GM06990 (cell line): ENCODE data around the gene CNTN3.

Experiments used
- DNase-seq: peaks from one replicate; pipeline ENCODE4 v3.0.0-alpha.2; 2011; ENCODE audit not compliant: insufficient read length; ENCODE audit errors: extremely low read depth
- H3K27me3 ChIP-seq: replicated peaks from 2 replicates; pipeline ENCODE4 v1.6.0; 2011; ENCODE audit warnings: low read length; ENCODE audit not compliant: control insufficient read depth, insufficient read depth
- H3K36me3 ChIP-seq: 2 replicates; pipeline ENCODE4 v1.5.1; 2011; ENCODE audit warnings: low read length; ENCODE audit not compliant: control insufficient read depth, insufficient read depth
- H3K4me3 ChIP-seq: replicated peaks from 2 replicates; pipeline ENCODE4 v1.5.1; 2011; ENCODE audit warnings: low read depth, mild to moderate bottlenecking, control low read depth, low read length
- CTCF ChIP-seq: IDR thresholded peaks from 2 replicates; pipeline ENCODE4 v1.5.1; 2011; ENCODE audit warnings: low read length, control low read depth, mild to moderate bottlenecking, inconsistent platforms; ENCODE audit not compliant: insufficient read depth, poor library complexity, severe bottlenecking

CNTN3 gene

GRCh38 chr3:74590620-74591262, 23.7 kb downstream of the CNTN3 start:
- no peak for DNase-seq
- Histone ChIP-seq H3K27me3 (no peaks in the 10 kb centered on the region), H3K36me3 (no peaks in the 10 kb centered on the region), H3K4me3 (no peak overlapping the region)
- TF ChIP-seq CTCF: no peak

- DNase-seq: no peak
- H3K36me3 ChIP-seq: no peaks in the 10 kb centered on the region
- H3K27me3 ChIP-seq: no peaks in the 10 kb centered on the region
- no peak for TF ChIP-seq CTCF
- no peak overlapping the region for H3K4me3 ChIP-seq
These were observed 29.7 kb downstream of the CNTN3 start for GRCh38 chr3:74584782-74585181.

GRCh38 chr3:74582982-74583381, 31.5 kb downstream of the CNTN3 start:
- H3K4me3 ChIP-seq: no peak overlapping the region
- TF ChIP-seq CTCF: no peak
- H3K36me3 ChIP-seq: no peaks in the 10 kb centered on the region
- no peak for DNase-seq
- no peaks in the 10 kb centered on the region for H3K27me3 ChIP-seq

GRCh38 chr3:74575857-74576256, 38.6 kb downstream of the CNTN3 start:
- DNase-seq: no peak
- no peak for TF ChIP-seq CTCF
- no peak overlapping the region for H3K4me3 ChIP-seq
- no peaks in the 10 kb centered on the region for H3K27me3 ChIP-seq
- H3K36me3 ChIP-seq: no peaks in the 10 kb centered on the region

GRCh38 chr3:74571118-74571517, 43.3 kb downstream of the CNTN3 start:
- no peak for DNase-seq
- H3K36me3 ChIP-seq: no peaks in the 10 kb centered on the region
- H3K4me3 ChIP-seq: no peak overlapping the region
- TF ChIP-seq CTCF: no peak
- no peaks in the 10 kb centered on the region for H3K27me3 ChIP-seq
